ENCODE results near the gene GPR160. TPM values are rescaled to one million over a fixed set of nuclear protein-coding genes. Genes with fewer than 3 reads are reported as not detected.

GPR160 gene
- total and polyA plus RNA-seq, 2 experiments from 2014 or later, result 52.2 to 87.9 TPM

DNA sequence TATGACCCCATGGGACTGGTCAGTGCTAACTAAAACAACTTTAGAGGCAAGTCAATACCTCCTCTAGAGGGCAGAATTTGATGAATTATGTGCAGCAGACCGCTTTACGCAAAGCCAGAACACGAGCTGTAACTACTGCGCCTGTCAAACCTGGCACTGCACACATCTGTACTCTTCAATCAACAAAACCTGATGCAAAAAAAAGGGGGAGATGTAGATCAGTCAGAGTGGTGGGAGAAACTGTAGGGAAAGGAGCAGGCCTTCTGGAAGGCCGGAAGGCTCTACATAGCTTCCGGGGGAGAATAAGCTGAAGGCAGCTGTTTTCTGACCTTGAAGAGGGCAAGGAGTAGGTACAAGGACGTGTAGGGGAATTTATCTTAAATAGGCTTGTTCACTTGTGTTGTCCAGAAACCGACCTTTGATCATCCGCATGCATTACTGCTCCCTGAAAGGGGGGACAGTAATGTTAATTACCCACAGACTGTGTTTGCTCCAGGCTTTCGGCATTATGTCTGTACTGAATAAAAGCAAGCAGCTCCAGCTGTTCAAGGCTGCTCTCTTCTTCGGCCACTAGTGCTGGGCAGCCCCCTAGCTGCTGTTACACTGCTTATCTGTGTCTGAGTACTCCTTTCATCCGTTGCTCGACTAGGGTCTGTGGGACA lies 41.0 kb downstream of the GPR160 start:
- Histone ChIP-seq H3K27ac (peak overlapping the region; percentile 89), H3K36me3 (replicated peaks; ENCODE audit: insufficient read depth, low read depth) (peaks cover 7% of the 10 kb centered on the region), H2AFZ (no peak overlapping the region), H3K9me2 (replicated peaks; ENCODE audit: insufficient read depth) (no peaks in the 10 kb centered on the region), H3K4me2 (peak overlapping the region; percentile 56), H4K20me1 (ENCODE audit: insufficient read depth, poor library complexity, severe bottlenecking) (no peaks in the 10 kb centered on the region), H3K4me1 (ENCODE audit: insufficient read depth) (peaks cover 26% of the 10 kb centered on the region), H3K9me3 (ENCODE audit: low read depth) (no peaks in the 10 kb centered on the region), H3K27me3 (no peaks in the 10 kb centered on the region), H3K4me3 (no peak overlapping the region), H3K79me2 (peaks cover 9% of the 10 kb centered on the region)
- WGBS (ENCODE audit: low lambda C conversion rate, missing lambda C conversion rate), result 58% methylated on average over 13 of the region's 13 CpGs
- DNase-seq (ENCODE audit: low spot score), result no peak
- TF ChIP-seq, protein P1, sequence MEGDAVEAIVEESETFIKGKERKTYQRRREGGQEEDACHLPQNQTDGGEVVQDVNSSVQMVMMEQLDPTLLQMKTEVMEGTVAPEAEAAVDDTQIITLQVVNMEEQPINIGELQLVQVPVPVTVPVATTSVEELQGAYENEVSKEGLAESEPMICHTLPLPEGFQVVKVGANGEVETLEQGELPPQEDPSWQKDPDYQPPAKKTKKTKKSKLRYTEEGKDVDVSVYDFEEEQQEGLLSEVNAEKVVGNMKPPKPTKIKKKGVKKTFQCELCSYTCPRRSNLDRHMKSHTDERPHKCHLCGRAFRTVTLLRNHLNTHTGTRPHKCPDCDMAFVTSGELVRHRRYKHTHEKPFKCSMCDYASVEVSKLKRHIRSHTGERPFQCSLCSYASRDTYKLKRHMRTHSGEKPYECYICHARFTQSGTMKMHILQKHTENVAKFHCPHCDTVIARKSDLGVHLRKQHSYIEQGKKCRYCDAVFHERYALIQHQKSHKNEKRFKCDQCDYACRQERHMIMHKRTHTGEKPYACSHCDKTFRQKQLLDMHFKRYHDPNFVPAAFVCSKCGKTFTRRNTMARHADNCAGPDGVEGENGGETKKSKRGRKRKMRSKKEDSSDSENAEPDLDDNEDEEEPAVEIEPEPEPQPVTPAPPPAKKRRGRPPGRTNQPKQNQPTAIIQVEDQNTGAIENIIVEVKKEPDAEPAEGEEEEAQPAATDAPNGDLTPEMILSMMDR (IDR thresholded peaks at IDR 0.05; ENCODE audit: poor library complexity), result peak; percentile 7
- no peak for TF ChIP-seq EZH2 (IDR thresholded peaks at IDR 0.05; ENCODE audit: borderline replicate concordance)
- no peak for TF ChIP-seq EZH2phosphoT487 (IDR thresholded peaks at IDR 0.05; ENCODE audit: low read depth, severe bottlenecking, unreplicated experiment)

DNA sequence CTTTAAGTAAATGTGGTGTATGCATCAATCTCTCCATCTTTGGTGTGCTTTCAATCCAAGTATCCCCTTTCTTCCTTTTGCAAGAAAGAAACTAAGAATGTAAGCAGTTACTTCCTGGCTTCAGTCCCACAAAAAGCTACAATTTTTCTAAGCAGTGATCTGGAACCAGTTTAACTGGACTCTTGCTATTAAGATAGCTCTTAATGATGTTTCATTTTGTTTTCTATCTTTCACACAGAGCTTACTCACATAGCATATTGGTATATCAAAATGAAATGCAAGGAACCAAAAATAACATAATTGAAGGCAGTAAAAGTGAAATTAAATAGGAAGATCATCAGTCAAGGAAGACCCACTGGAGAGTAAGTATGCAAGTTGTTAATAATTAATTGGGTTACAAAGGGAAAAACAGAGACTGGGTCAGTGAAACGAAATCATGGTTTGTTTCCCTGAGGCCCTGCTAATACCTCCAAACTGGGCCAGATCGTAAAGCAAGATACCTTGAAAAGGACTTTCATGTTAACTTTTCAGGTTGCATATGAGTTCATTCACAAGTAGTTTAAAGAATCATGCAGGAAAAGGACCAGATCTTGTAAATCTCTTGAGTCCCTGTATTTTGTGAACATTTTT lies 41.9 kb downstream of the GPR160 start:
- 39% methylated on average over 2 of the region's 2 CpGs for WGBS (ENCODE audit: low lambda C conversion rate, missing lambda C conversion rate)
- DNase-seq (ENCODE audit: low spot score), result peak; percentile 19

DNA sequence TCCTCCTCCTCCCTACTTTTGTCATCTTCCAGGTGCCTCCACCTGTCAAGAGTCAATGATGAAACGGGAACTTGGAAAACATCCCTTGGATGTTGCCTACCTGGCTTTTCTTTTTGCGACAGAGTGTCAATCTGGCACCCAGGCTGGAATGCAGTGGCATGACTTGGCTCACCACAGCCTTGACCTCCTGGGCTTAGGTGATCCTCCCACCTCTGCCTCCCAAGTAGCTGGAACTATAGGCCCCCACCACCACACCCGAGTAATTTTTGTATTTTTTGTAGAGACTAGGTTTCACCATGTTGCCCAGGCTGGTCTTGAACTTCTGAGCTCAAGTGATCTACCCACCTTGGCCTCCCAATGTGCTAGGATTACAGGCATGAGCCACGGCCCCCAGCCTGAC lies 42.8 kb downstream of the GPR160 start:
- no peak for DNase-seq (ENCODE audit: low spot score)
- Histone ChIP-seq H2AFZ (no peak overlapping the region), H3K27ac (peak overlapping the region; percentile 89), H3K4me1 (ENCODE audit: insufficient read depth) (peaks cover 26% of the 10 kb centered on the region), H3K4me2 (peak overlapping the region; percentile 56), H3K9me3 (ENCODE audit: low read depth) (no peaks in the 10 kb centered on the region), H3K4me3 (no peak overlapping the region), H3K9me2 (replicated peaks; ENCODE audit: insufficient read depth) (no peaks in the 10 kb centered on the region), H3K36me3 (replicated peaks; ENCODE audit: insufficient read depth, low read depth) (peaks cover 7% of the 10 kb centered on the region), H3K27me3 (no peaks in the 10 kb centered on the region), H4K20me1 (ENCODE audit: insufficient read depth, poor library complexity, severe bottlenecking) (peaks cover 2% of the 10 kb centered on the region), H3K79me2 (peaks cover 4% of the 10 kb centered on the region)
- 90% methylated on average over 4 of the region's 4 CpGs for WGBS (ENCODE audit: low lambda C conversion rate, missing lambda C conversion rate)
- TF ChIP-seq, protein P1 (IDR thresholded peaks at IDR 0.05; ENCODE audit: poor library complexity), result no peak
- no peak for TF ChIP-seq EZH2phosphoT487 (IDR thresholded peaks at IDR 0.05; ENCODE audit: low read depth, severe bottlenecking, unreplicated experiment)
- TF ChIP-seq EZH2 (IDR thresholded peaks at IDR 0.05; ENCODE audit: borderline replicate concordance), result no peak

More for the DNA sequence above, 41.9 kb downstream of the GPR160 start:
- Histone ChIP-seq H3K9me2 (replicated peaks; ENCODE audit: insufficient read depth) (no peaks in the 10 kb centered on the region), H3K4me2 (peak overlapping the region; percentile 56), H4K20me1 (ENCODE audit: insufficient read depth, poor library complexity, severe bottlenecking) (no peaks in the 10 kb centered on the region), H3K4me3 (no peak overlapping the region), H3K27me3 (no peaks in the 10 kb centered on the region), H3K79me2 (peaks cover 6% of the 10 kb centered on the region), H3K36me3 (replicated peaks; ENCODE audit: insufficient read depth, low read depth) (peaks cover 7% of the 10 kb centered on the region), H2AFZ (no peak overlapping the region), H3K4me1 (ENCODE audit: insufficient read depth) (peaks cover 26% of the 10 kb centered on the region), H3K27ac (peak overlapping the region; percentile 89), H3K9me3 (ENCODE audit: low read depth) (no peaks in the 10 kb centered on the region)
- TF ChIP-seq EZH2 (IDR thresholded peaks at IDR 0.05; ENCODE audit: borderline replicate concordance), result no peak
- TF ChIP-seq, protein P1 (IDR thresholded peaks at IDR 0.05; ENCODE audit: poor library complexity), result no peak
- TF ChIP-seq EZH2phosphoT487 (IDR thresholded peaks at IDR 0.05; ENCODE audit: low read depth, severe bottlenecking, unreplicated experiment), result no peak
